PC-3 (cell line): Measurements from ENCODE around the gene FPR1.

Source experiments
- CTCF ChIP-seq: fragments of 300-600 bp; sonication (generic); conservative IDR thresholded peaks from 2 replicates; pipeline ENCODE4 v1.5.1; 2017; ENCODE audit warnings: antibody characterized with exemption, low read depth, mild to moderate bottlenecking, low read length
- EZH2 ChIP-seq: fragments of 300-600 bp; sonication (generic); IDR thresholded peaks from one replicate; pipeline ENCODE4 v1.6.1; 2017; ENCODE audit warnings: antibody characterized with exemption, mild to moderate bottlenecking, low read length; ENCODE audit not compliant: unreplicated experiment
- EZH2phosphoT487 ChIP-seq: fragments of 300-600 bp; sonication (generic); IDR thresholded peaks from 2 replicates; pipeline ENCODE4 v1.6.1; 2018; ENCODE audit warnings: mild to moderate bottlenecking, antibody characterized with exemption, low read length, borderline replicate concordance

- TF ChIP-seq CTCF (no peak), EZH2 (no peak), EZH2phosphoT487 (no peak)
Observed at GRCh38 chr19:51697169-51697776, 54.4 kb downstream of the FPR1 start.
